H1 (cell line): ENCODE measurements around the gene CPZ. TPM values are rescaled to one million over a fixed set of nuclear protein-coding genes. Genes with fewer than 3 reads are reported as not detected.
A peak's percentile ranks its signal among the peaks of the same experiment; 100 is the strongest.

ENCODE experiments used
- CTCF ChIA-PET: fragments of 300-600 bp; sonication (Branson Sonifier 250); formaldehyde crosslinking; loops from one replicate; lab custom pipeline; 2021; ENCODE audit not compliant: partially characterized antibody; lab: Charles Lee
- POLR2A ChIA-PET: fragments of 300-600 bp; sonication (Branson Sonifier 250); formaldehyde crosslinking; loops from one replicate; lab custom pipeline; 2021; ENCODE audit warnings: inconsistent platforms; ENCODE audit not compliant: partially characterized antibody; lab: Charles Lee
- DNase-seq, 2 experiments: peaks; one replicate each; pipeline versions ENCODE4 v3.0.0 to v3.0.0-alpha.2; 2010 to 2022; ENCODE audit warnings: low spot score in 2 of 2, low read depth in 1 of 2, mixed read lengths in 1 of 2
- FAIRE-seq: peaks from 2 replicates; lab custom pipeline; 2011; peaks lifted over from hg19 to GRCh38; lab: Jason Lieb, UNC
- H2AFZ ChIP-seq: 2 replicates; pipeline ENCODE4 v1.8.1; 2012; ENCODE audit warnings: low read length, inconsistent platforms
- H2AK5ac ChIP-seq: 2 replicates; pipeline ENCODE4 v1.6.1; 2013; ENCODE audit warnings: low read depth, low read length
- H2BK120ac ChIP-seq: replicated peaks from 2 replicates; pipeline ENCODE3; 2013; ENCODE audit warnings: low read depth, low read length, inconsistent platforms
- H2BK12ac ChIP-seq: 2 replicates; pipeline ENCODE4 v1.6.1; 2013; ENCODE audit warnings: low read depth, low read length
- H2BK15ac ChIP-seq: 2 replicates; pipeline ENCODE4 v1.6.1; 2013; ENCODE audit warnings: low read length
- H2BK20ac ChIP-seq: 2 replicates; pipeline ENCODE4 v1.6.1; 2013; ENCODE audit warnings: low read length
- H2BK5ac ChIP-seq: 2 replicates; pipeline ENCODE4 v1.6.1; 2013; ENCODE audit warnings: low read depth, low read length
- H3K14ac ChIP-seq: 2 replicates; pipeline ENCODE4 v1.6.1; 2013; ENCODE audit warnings: inconsistent platforms; ENCODE audit not compliant: insufficient read length
- H3K18ac ChIP-seq: 2 replicates; pipeline ENCODE4 v1.6.1; 2013; ENCODE audit warnings: low read length; ENCODE audit errors: extremely low read depth
- H3K23ac ChIP-seq: 2 replicates; pipeline ENCODE4 v1.6.1; 2013; ENCODE audit warnings: inconsistent platforms; ENCODE audit not compliant: insufficient read length
- H3K23me2 ChIP-seq: 2 replicates; pipeline ENCODE4 v1.6.1; 2013; ENCODE audit warnings: low read depth, low read length
- H3K27ac ChIP-seq: 2 replicates; pipeline ENCODE4 v1.6.1; 2011; ENCODE audit warnings: low read depth, low read length, inconsistent platforms
- H3K27me3 ChIP-seq, 4 experiments: replicated peaks in 1 of 4; 1 replicate in 1 of 4; 2 replicates in 3 of 4; pipeline versions ENCODE4 v1.6.1 to v1.8.1; 2011 to 2013; ENCODE audit warnings: low read length in 3 of 4, mild to moderate bottlenecking in 3 of 4, inconsistent platforms in 2 of 4, mixed read lengths in 2 of 4, moderate library complexity in 1 of 4; ENCODE audit not compliant: control insufficient read depth in 3 of 4, insufficient read depth in 3 of 4; ENCODE audit errors: extremely low read depth in 1 of 4
- H3K36me3 ChIP-seq, 4 experiments: 2 replicates each; pipeline versions ENCODE4 v1.6.1 to v1.8.1; 2011 to 2013; ENCODE audit warnings: mild to moderate bottlenecking in 4 of 4, low read length in 3 of 4, moderate library complexity in 2 of 4, control low read depth in 1 of 4, inconsistent platforms in 1 of 4; ENCODE audit not compliant: insufficient read depth in 4 of 4, control insufficient read depth in 2 of 4
- H3K4ac ChIP-seq: replicated peaks from 2 replicates; pipeline ENCODE3; 2013; ENCODE audit warnings: low read length, low read depth, mixed read lengths, inconsistent platforms; ENCODE audit not compliant: insufficient read length
- H3K4me1 ChIP-seq, 4 experiments: replicated peaks in 1 of 4; 1 replicate in 1 of 4; 2 replicates in 3 of 4; pipeline versions ENCODE4 v1.6.1 to v1.8.1; 2011 to 2013; ENCODE audit warnings: low read length in 3 of 4, inconsistent platforms in 2 of 4, mixed read lengths in 1 of 4; ENCODE audit not compliant: insufficient read depth in 4 of 4, control insufficient read depth in 3 of 4
- H3K4me2 ChIP-seq, 2 experiments: 2 replicates each; pipeline versions ENCODE4 v1.6.1 to v1.8.1; 2011 to 2013; ENCODE audit warnings: low read depth in 2 of 2, low read length in 2 of 2, control low read depth in 1 of 2, inconsistent platforms in 1 of 2, mild to moderate bottlenecking in 1 of 2; ENCODE audit not compliant: insufficient read depth in 1 of 2
- H3K4me3 ChIP-seq, 4 experiments: fragments of 200-600, 300-600 bp in 1 of 4; sonication (generic), shearing (Covaris generic), sonication (Bioruptor Twin) in 1 of 4; 2 replicates each; pipeline versions ENCODE4 v1.5.1 to v1.8.1; 2011 to 2016; ENCODE audit warnings: low read length in 4 of 4, low read depth in 3 of 4, control low read depth in 2 of 4, inconsistent platforms in 2 of 4, mild to moderate bottlenecking in 2 of 4, mixed read lengths in 1 of 4, moderate library complexity in 1 of 4; ENCODE audit not compliant: insufficient read depth in 2 of 4; ENCODE audit errors: extremely low read depth in 1 of 4
- H3K56ac ChIP-seq: replicated peaks from 2 replicates; pipeline ENCODE3; 2013; ENCODE audit warnings: low read depth, mild to moderate bottlenecking, mixed read lengths, low read length, inconsistent platforms; ENCODE audit not compliant: insufficient read length
- H3K79me1 ChIP-seq: 2 replicates; pipeline ENCODE4 v1.6.1; 2013; ENCODE audit warnings: low read depth, low read length, control low read depth
- H3K79me2 ChIP-seq, 2 experiments: 2 replicates each; pipeline versions ENCODE4 v1.6.1 to v1.8.1; 2012 to 2013; ENCODE audit warnings: low read length in 2 of 2, mild to moderate bottlenecking in 2 of 2, inconsistent platforms in 1 of 2; ENCODE audit not compliant: insufficient read depth in 2 of 2, control insufficient read depth in 1 of 2
- H3K9ac ChIP-seq, 4 experiments: replicated peaks in 1 of 4; 1 replicate in 1 of 4; 2 replicates in 3 of 4; pipeline versions ENCODE4 v1.6.1 to v1.8.1; 2011 to 2013; ENCODE audit warnings: low read depth in 3 of 4, low read length in 3 of 4, control low read depth in 2 of 4, mild to moderate bottlenecking in 2 of 4, moderate library complexity in 2 of 4, inconsistent platforms in 1 of 4; ENCODE audit errors: extremely low read depth in 1 of 4
- H3K9me3 ChIP-seq, 2 experiments: 2 replicates each; pipeline versions ENCODE4 v1.6.1 to v1.8.1; 2012 to 2013; ENCODE audit warnings: mild to moderate bottlenecking in 2 of 2, moderate library complexity in 2 of 2, control low read depth in 1 of 2, inconsistent platforms in 1 of 2, low read depth in 1 of 2, low read length in 1 of 2, mixed read lengths in 1 of 2; ENCODE audit not compliant: insufficient read depth in 2 of 2
- H4K20me1 ChIP-seq, 2 experiments: replicated peaks in 1 of 2; 2 replicates each; pipeline versions ENCODE3 to v1.8.1; 2011 to 2013; ENCODE audit warnings: inconsistent platforms in 2 of 2, low read length in 2 of 2, mild to moderate bottlenecking in 1 of 2; ENCODE audit not compliant: insufficient read depth in 2 of 2, control insufficient read depth in 1 of 2
- H4K5ac ChIP-seq: 2 replicates; pipeline ENCODE4 v1.6.1; 2013; ENCODE audit warnings: low read length, low read depth, mixed read lengths, inconsistent platforms; ENCODE audit not compliant: insufficient read length
- H4K8ac ChIP-seq: 2 replicates; pipeline ENCODE4 v1.8.0; 2013; ENCODE audit warnings: mild to moderate bottlenecking, moderate library complexity, low read length, inconsistent platforms; ENCODE audit not compliant: insufficient read depth; ENCODE audit errors: extremely low read depth
- H4K91ac ChIP-seq: replicated peaks from 2 replicates; pipeline ENCODE3; 2013; ENCODE audit warnings: low read length, mixed read lengths, inconsistent platforms; ENCODE audit not compliant: insufficient read length
- CBX5 ChIP-seq: fragments of 300-800, 300-1000 bp; sonication (generic); IDR thresholded peaks from 2 replicates; pipeline ENCODE4 v1.7.1; 2016; ENCODE audit warnings: antibody characterized with exemption, low read length, low read depth
- CHD2 ChIP-seq: IDR thresholded peaks from 2 replicates; pipeline ENCODE4 v1.6.1; 2012; ENCODE audit warnings: low read length, improper control_type of control experiment
- GTF2F1 ChIP-seq: IDR thresholded peaks from 2 replicates; pipeline ENCODE4 v1.6.1; 2012; ENCODE audit warnings: low read depth, low read length, improper control_type of control experiment, borderline replicate concordance
- NANOG ChIP-seq: IDR thresholded peaks from 2 replicates; pipeline ENCODE4 v1.6.1; 2011; ENCODE audit warnings: low read length, low read depth, mild to moderate bottlenecking, inconsistent platforms; ENCODE audit not compliant: insufficient read depth, poor library complexity, severe bottlenecking
- RNF2 ChIP-seq: fragments of 200-900, 300-1000 bp; sonication (generic); IDR thresholded peaks from 2 replicates; pipeline ENCODE4 v1.7.1; 2016; ENCODE audit warnings: borderline replicate concordance, low read depth, mild to moderate bottlenecking, antibody characterized with exemption, low read length; ENCODE audit not compliant: poor library complexity, severe bottlenecking; ENCODE audit errors: missing control alignments
- SP4 ChIP-seq: IDR thresholded peaks from 2 replicates; pipeline ENCODE4 v1.6.1; 2012; ENCODE audit warnings: low read length, inconsistent platforms
- WGBS, 2 experiments: shearing (Covaris generic) in 1 of 2; methylation state at CpG; one replicate each; pipeline versions ENCODE4 v1.1.6 to v1.1.7; 2013 to 2015; ENCODE audit warnings: low lambda C conversion rate in 2 of 2, mixed read lengths in 2 of 2, inconsistent platforms in 1 of 2, low coverage in 1 of 2, missing lambda C conversion rate in 1 of 2; ENCODE audit not compliant: insufficient replicate concordance in 2 of 2, insufficient coverage in 1 of 2, insufficient read length in 1 of 2; ENCODE audit errors: extremely low coverage in 1 of 2, missing lambda C conversion rate in 1 of 2; 5-methylcytosine and 5-hydroxymethylcytosine counted together
- polyA plus RNA-seq, 7 experiments: library from polyadenylated mRNA; depleted of rRNA in 3 of 7; stranded (reverse) in 5 of 7; unstranded in 2 of 7; fragments of >200 nt in 5 of 7; fragments of 200-250 nt in 2 of 7; gene quantifications; 1 replicate in 5 of 7; 2 replicates in 1 of 7; 4 replicates in 1 of 7; pipeline versions ENCODE4 v1.2.1 to v1.2.3, GENCODE V29; 2011 to 2013; ENCODE audit warnings: missing spikeins in 2 of 7, mixed read lengths in 2 of 7
- total RNA-seq: library from RNA; stranded (reverse); fragmentation: NEBNext Ultra II Directional; extraction: Animal tissue kit (Norgen Biotek cat#: 25700); gene quantifications from 2 replicates; pipeline ENCODE4 v1.2.1, GENCODE V29; 2021
- TF ChIP-seq, protein P1 (sequence below): IDR thresholded peaks from 2 replicates; pipeline ENCODE4 v1.6.1; 2011; ENCODE audit warnings: low read length, improper control_type of control experiment

The CPZ gene
- total and polyA plus RNA-seq, 2 of the 8 experiments (the other 6 are each of a cell fraction or from before 2014, with no cell fraction given), result 28.8 to 40.7 TPM

DNA sequence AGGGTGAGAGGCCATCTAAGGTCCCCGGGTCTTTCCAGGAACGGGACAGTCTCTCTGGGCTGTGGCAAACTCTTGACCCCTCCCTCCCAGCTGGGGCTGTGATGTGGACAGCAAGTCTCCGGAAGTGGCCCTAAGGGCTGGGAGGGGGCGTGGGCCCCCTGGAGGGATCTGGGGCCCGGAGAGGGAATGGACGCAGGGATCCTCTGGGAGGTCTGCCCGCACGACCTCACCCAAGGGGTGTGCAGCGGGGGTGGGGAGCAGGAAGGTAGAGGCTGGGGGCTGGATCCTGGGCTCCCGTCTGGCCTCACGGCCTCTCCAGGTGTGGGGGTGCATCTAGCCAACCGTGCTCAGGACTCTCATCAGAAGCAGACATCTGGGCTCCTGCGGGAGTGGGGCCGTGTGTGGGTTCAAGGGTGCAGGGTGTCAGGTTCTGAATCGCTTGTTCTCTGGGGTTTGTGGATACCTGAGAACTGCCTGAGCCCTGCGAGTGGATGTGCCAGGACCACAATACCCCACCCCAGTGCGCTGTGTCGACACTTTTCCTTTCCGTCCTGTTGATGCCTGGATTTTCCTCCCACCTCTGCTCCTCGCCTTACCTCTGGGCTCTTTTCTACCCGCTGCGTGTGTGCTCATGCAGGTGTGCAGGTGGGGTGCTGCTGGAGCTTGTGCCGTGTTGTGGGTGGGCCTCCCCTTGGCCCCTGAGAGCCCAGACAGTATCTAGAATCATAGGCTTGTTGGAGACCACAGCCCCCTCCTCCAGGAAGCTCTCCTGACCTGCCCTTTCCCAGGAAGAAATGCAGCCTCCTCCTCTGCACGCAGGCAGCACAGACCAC lies 915 bp downstream of the CPZ start:
- Histone ChIP-seq H3K9ac (peak overlapping the region in 3 of 4 experiments; percentile 4 to 20 (median 16); a peak in 2 of 7 replicates), H2AFZ (no peak overlapping the region)
- FAIRE-seq, result no peak
- TF ChIP-seq CBX5 (no peak), NANOG (no peak), GTF2F1 (no peak), SP4 (0 out of 2 replicates have a peak, but pooled peaks have one; percentile 9), CHD2 (no peak), RNF2 (no peak)
- TF ChIP-seq, protein P1, sequence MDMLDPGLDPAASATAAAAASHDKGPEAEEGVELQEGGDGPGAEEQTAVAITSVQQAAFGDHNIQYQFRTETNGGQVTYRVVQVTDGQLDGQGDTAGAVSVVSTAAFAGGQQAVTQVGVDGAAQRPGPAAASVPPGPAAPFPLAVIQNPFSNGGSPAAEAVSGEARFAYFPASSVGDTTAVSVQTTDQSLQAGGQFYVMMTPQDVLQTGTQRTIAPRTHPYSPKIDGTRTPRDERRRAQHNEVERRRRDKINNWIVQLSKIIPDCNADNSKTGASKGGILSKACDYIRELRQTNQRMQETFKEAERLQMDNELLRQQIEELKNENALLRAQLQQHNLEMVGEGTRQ, result no peak

More for the DNA sequence above, 915 bp downstream of the CPZ start:
- Histone ChIP-seq H3K36me3 (no peaks in the 10 kb centered on the region; a peak in 1 of 8 replicates), H2BK12ac (peak overlapping the region; percentile 94; the same call in 1 of the 2 replicates), H3K18ac (peak overlapping the region; percentile 95), H3K27me3 (0 out of 7 replicates have a peak, but pooled peaks cover 0 to 3% (median under 1%) of the 10 kb centered on the region in 4 experiments), H2BK15ac (peak overlapping the region; percentile 65; the same call in 1 of the 2 replicates), H3K4ac (peak overlapping the region; percentile 41), H3K23ac (peak overlapping the region; percentile 28), H3K4me1 (peaks cover 0 to 24% (median 20%) of the 10 kb centered on the region in 4 experiments; a peak in 6 of 7 replicates), H3K9me3 (no peaks in the 10 kb centered on the region), H3K56ac (peak overlapping the region; percentile 33), H2AK5ac (peak overlapping the region; percentile 65; the same call in 1 of the 2 replicates), H2BK20ac (no peak overlapping the region), H3K14ac (no peak overlapping the region), H4K20me1 (peaks cover 3 to 22% of the 10 kb centered on the region in 2 experiments), H2BK120ac (no peak overlapping the region), H3K4me2 (peak overlapping the region; percentile 81 to 98), H3K4me3 (peak overlapping the region; percentile 47 to 78 (median 59)), H3K23me2 (peaks cover 14% of the 10 kb centered on the region; the same call in 1 of the 2 replicates), H4K8ac (peak overlapping the region; percentile 87), H4K5ac (peak overlapping the region; percentile 7), H4K91ac (peak overlapping the region; percentile 95), H3K79me1 (peaks cover 11% of the 10 kb centered on the region), H3K79me2 (peaks cover 0 to 20% of the 10 kb centered on the region in 2 experiments; a peak in 1 of 4 replicates), H2BK5ac (peak overlapping the region; percentile 20; the same call in 1 of the 2 replicates), H3K27ac (no peak overlapping the region)
- ChIA-PET CTCF (interaction anchor here (0.6 to 5.8 kb wide), 12 partner anchors 11 to 1009 kb away, joined by 3 to 49 read pairs (median 8); no protein-coding TSS in a partner anchor), POLR2A (interaction anchor here (1.2 to 2.9 kb wide), 6 partner anchors 9 to 125 kb away, joined by 3 to 12 read pairs (median 6); no protein-coding TSS in a partner anchor)
- WGBS, 2 experiments, result 46% methylated on average over 16 of the region's 24 CpGs; no CpG with 5 or more reads in 1 of the 2 experiments
- DNase-seq, result peak in 1 of 2 experiments; percentile 72
